T47D (cell line): ENCODE measurements around the gene KRTAP19-2.
"Not testable (repeated sequence)": the region's sequence is repeated elsewhere in the genome, so short reads cannot be mapped to it uniquely, and the experiment has no call there.

Experiments used
- DNase-seq, 2 experiments: peaks; one replicate each; pipeline versions ENCODE4 v3.0.0 to v3.0.0-alpha.2; 2011 to 2012; ENCODE audit warnings: low read depth in 1 of 2, low spot score in 1 of 2
- JUND ChIP-seq: IDR thresholded peaks from 2 replicates; pipeline ENCODE4 v1.6.1; 2012; ENCODE audit warnings: low read depth
- in situ Hi-C: cut with HindIII; loops from 2 replicates; pipeline ENCODE4 v1.10.0; 2016; ENCODE audit warnings: low sequenced_read_pairs, low pct_unique_long_range_greater_than_20kb

KRTAP19-2 gene

DNA sequence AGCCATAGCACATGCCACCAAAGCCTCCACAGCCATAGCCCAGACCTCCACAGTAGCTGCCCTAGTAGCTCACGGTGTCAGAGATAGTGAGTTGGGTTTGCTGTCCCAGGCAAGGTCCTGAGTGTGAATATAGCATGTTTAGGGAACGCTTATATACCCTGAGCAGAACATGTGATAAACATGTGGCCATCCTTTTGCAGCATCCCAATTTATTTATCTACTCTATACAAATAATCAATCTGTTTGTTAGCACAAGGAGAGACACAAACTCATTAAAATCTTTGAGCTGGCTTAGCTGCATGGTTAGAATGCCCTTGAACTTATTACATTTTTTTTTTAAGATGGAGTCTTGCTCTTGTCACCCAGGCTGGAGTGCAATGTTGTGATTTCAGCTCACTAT lies at the start of gene KRTAP19-2:
Gene KRTAP19-2, minus strand, starts transcription at position 101 of the 400 bp plus-strand sequence. Its CDS starts 88 bp downstream, at position 13.
- DNase-seq, result no peak
- no peak for TF ChIP-seq JUND
- in situ Hi-C loops, result no loop called here

- TF ChIP-seq JUND, result no peak
- in situ Hi-C loops, result no loop called here
- DNase-seq, result no peak
These were observed 31.6 kb upstream of the KRTAP19-2 start for GRCh38 chr21:30518876-30519275.

DNA sequence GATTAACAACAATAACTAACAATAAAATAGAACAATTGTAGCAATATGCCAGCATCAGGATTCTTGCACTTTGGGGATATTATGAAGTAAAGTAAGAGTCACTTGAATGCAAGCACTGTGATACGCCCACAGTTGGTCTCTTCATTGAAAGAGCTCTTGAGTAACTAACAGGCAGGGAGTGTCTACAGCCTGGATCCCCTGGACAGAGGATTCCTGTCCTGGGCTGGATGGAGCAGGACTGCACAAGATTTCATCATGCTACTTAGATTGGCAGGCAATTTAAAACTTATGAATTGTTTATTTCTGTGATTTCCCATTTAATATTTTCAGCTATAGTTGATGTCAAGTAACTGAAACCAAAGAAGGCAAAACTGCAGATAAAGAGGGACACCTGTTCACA lies 28.4 kb upstream of the KRTAP19-2 start:
- TF ChIP-seq JUND, result no peak
- in situ Hi-C loops, result no loop called here
- no peak for DNase-seq

GRCh38 chr21:30505621-30506205 lies 18.5 kb upstream of the KRTAP19-2 start:
- in situ Hi-C loops, result not testable (repeated sequence)
- peak in 1 of 2 experiments; percentile 53 for DNase-seq

DNA sequence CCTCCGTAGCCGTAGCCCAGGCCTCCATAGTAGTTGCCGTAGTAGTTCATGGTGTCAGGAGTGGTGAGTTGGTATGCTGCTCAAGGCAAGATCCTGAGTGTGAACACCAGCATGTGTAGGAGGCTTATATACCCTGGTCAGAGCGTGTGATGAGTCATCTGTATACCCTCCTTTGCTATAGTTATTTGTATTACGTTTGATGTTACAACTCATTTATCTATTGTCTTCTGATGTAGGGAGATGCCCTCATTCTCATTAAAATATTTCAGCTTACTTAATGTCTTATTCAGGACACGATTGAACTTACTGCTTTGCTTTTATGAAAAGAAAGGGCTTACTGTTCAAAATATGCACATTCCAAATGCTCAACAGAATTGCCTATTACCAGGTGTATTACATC lies 14.8 kb upstream of the KRTAP19-2 start, which contains the start of gene KRTAP19-5:
Gene KRTAP19-5, minus strand, starts transcription at position 101 of the 400 bp plus-strand sequence. Its CDS starts 51 bp downstream, at position 50.
- TF ChIP-seq JUND, result no peak
- DNase-seq, result no peak
- in situ Hi-C loops, result no loop called here

DNA sequence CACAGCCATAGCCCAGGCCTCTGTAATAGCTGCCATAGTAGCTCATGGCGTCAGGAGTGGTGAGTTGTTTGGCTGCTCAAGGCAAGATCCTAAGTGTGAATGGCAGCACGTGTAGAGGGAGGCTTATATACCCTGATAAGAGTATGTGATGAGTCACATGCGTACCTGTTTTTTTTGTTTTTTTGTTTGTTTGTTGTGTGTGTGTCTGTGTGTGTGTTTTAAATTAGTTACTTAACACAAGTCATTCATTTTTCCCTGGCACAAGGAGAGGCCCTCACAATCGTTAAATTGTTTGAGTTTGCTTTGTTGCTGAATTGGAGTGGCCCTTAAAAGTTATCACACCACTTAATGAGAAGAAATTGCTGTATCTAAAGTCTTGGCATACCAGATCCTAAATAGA lies 9.8 kb upstream of the KRTAP19-2 start, which contains the start of gene KRTAP19-4:
Gene KRTAP19-4, minus strand, starts transcription at position 101 of the 400 bp plus-strand sequence. Its CDS starts 55 bp downstream, at position 46.
- in situ Hi-C loops, result no loop called here
- no peak for TF ChIP-seq JUND
- DNase-seq, result no peak

GRCh38 chr21:30491963-30492428 lies 4.8 kb upstream of the KRTAP19-2 start, which contains the start of gene KRTAP19-3:
Gene KRTAP19-3, minus strand, starts transcription at chr21:30492013. Its CDS starts 56 bp downstream, at chr21:30491957.
- in situ Hi-C loops, result no loop called here
- TF ChIP-seq JUND, result no peak
- DNase-seq, result no peak

DNA sequence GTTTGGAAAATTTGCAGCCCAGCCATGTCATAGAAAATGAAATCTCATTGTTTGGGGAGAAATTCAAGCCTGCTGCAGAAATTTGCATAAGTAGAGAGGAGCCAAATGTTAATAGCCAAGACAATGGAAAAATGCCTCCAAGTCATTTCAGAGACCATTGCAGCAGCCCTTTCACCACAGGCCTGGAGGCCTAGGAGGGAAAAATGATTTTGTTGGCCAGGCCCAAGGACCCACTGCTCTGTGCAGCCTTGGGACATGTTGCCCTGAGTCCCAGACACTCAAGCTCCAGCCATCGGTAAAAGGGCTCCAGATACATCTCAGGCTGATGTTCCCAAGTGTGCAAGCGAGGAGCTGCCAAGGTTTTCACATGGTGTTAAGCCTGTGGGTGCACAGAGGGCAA lies 1.1 kb downstream of the KRTAP19-2 start:
- in situ Hi-C loops, result no loop called here
- no peak for DNase-seq
- no peak for TF ChIP-seq JUND

- TF ChIP-seq JUND, result no peak
- DNase-seq, result no peak
- in situ Hi-C loops, result no loop called here
These were observed 5.1 kb downstream of the KRTAP19-2 start for GRCh38 chr21:30482130-30482529.

- no peak for TF ChIP-seq JUND
- no peak for DNase-seq
- in situ Hi-C loops, result no loop called here
These were observed 7.1 kb downstream of the KRTAP19-2 start, which contains the start of gene KRTAP19-1 for GRCh38 chr21:30480145-30480544. Gene KRTAP19-1, minus strand, starts transcription at chr21:30480367. Its CDS starts 50 bp downstream, at chr21:30480317.

DNA sequence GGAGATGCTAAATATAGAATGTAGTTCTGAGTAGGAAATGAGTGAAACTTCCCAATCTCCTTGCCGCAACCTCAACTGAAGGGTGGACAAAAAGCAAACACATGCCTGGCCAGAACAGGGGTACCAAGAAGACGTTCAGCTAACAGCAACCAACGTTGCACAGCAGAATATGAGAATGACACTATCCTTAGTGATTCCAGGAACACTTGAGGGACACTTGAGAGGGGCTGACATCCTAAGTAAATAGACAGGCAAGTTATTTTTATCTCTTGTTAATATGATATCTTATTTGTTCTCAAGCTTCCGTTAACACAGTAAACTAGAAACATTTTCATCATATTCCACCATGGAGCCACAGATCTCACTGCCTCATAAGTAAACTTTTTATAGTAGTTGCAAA lies 8.0 kb downstream of the KRTAP19-2 start:
- DNase-seq, result no peak
- in situ Hi-C loops, result no loop called here
- TF ChIP-seq JUND, result no peak

GRCh38 chr21:30478004-30478403 lies 9.2 kb downstream of the KRTAP19-2 start:
- in situ Hi-C loops, result no loop called here
- DNase-seq, result peak in 1 of 2 experiments; percentile 72

DNA sequence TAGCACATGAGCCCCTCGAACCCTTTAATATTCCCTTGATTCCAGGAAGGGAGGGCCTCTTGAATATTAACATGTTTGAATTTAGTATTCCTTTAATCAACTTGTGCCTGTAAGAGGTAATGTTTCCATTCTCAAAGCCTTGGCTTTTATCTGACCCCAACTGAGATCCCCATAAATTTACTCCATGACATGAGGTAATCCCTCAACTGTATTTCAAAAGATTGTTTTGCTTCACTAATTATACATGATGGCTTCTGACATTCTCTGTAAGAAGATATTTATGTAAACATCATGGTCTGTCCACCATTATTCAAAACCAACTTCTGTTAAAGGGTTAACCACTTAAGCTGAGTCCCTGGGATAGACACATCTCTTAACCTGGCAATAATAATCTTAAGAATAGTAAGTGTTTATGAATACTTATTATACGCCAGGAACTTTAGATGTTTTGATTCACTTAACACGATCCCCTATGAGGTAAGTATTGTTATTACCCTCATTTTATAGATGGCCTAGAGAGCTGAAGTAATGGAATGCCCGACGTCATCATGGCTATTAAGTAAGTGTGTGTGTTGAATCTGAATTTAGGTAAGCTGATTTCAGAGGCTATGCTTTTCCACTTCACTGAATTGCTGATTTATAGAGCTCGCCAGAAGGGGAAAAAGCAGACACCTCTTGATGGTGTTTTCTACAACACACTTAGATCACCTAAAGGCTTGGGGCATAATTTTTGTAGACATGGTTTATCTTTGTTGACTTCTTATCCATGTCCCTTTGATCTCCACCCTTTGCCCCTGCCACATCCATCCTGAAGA lies 18.1 kb downstream of the KRTAP19-2 start:
- no peak for DNase-seq
- in situ Hi-C loops, result no loop called here
- TF ChIP-seq JUND, result no peak

More at GRCh38 chr21:30478004-30478403, 9.2 kb downstream of the KRTAP19-2 start:
- TF ChIP-seq JUND, result no peak
